ENCODE data around the gene SLC4A4.

The SLC4A4 gene

GRCh38 chr4:71540749-71541269 is 202.0 kb downstream of the SLC4A4 start:
- TF ChIP-seq MAX (IDR thresholded peaks at IDR 0.05) (no peak), TCF12 (IDR thresholded peaks at IDR 0.05; ENCODE audit: low read depth) (no peak), USF1 (IDR thresholded peaks at IDR 0.05) (no peak)

DNA sequence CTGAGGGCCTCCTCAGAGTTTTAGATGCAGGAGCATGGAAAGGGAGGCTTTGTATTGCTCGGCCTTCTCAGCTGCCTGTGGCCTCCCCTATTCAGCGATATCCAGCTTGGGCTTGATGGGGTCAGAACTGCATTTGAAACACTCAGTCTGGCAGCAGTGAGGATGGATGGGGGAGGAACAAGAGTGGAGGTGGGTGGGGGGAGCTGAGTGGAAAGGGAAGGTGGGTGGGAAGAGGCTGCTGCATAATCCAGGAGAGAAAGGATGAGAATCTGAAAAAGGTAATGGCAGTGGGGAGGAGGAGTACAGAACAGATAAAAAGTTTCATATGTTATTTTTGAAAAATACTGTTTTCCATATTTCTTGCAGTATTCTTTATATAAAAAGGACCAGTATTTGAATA is 202.7 kb downstream of the SLC4A4 start:
- TF ChIP-seq CREB1 (IDR thresholded peaks at IDR 0.05; ENCODE audit: low read depth) = no peak
- no peak for TF ChIP-seq MAX (IDR thresholded peaks at IDR 0.05)
- TF ChIP-seq, protein P1, sequence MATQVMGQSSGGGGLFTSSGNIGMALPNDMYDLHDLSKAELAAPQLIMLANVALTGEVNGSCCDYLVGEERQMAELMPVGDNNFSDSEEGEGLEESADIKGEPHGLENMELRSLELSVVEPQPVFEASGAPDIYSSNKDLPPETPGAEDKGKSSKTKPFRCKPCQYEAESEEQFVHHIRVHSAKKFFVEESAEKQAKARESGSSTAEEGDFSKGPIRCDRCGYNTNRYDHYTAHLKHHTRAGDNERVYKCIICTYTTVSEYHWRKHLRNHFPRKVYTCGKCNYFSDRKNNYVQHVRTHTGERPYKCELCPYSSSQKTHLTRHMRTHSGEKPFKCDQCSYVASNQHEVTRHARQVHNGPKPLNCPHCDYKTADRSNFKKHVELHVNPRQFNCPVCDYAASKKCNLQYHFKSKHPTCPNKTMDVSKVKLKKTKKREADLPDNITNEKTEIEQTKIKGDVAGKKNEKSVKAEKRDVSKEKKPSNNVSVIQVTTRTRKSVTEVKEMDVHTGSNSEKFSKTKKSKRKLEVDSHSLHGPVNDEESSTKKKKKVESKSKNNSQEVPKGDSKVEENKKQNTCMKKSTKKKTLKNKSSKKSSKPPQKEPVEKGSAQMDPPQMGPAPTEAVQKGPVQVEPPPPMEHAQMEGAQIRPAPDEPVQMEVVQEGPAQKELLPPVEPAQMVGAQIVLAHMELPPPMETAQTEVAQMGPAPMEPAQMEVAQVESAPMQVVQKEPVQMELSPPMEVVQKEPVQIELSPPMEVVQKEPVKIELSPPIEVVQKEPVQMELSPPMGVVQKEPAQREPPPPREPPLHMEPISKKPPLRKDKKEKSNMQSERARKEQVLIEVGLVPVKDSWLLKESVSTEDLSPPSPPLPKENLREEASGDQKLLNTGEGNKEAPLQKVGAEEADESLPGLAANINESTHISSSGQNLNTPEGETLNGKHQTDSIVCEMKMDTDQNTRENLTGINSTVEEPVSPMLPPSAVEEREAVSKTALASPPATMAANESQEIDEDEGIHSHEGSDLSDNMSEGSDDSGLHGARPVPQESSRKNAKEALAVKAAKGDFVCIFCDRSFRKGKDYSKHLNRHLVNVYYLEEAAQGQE (IDR thresholded peaks at IDR 0.05; ENCODE audit: low read depth) = no peak
- no peak for TF ChIP-seq YY1 (IDR thresholded peaks at IDR 0.05; ENCODE audit: low read depth)
- TF ChIP-seq USF1 (IDR thresholded peaks at IDR 0.05) = no peak
- no peak for TF ChIP-seq RAD21 (IDR thresholded peaks at IDR 0.05; ENCODE audit: low read depth)
- no peak for TF ChIP-seq TCF12 (IDR thresholded peaks at IDR 0.05; ENCODE audit: low read depth)
- TF ChIP-seq EP300 (IDR thresholded peaks at IDR 0.05; ENCODE audit: borderline replicate concordance) = no peak
- no peak for TF ChIP-seq FOXM1 (IDR thresholded peaks at IDR 0.05; ENCODE audit: borderline replicate concordance, low read depth)
- TF ChIP-seq ZBTB7A (IDR thresholded peaks at IDR 0.05; ENCODE audit: low read depth) = no peak
- no peak for TF ChIP-seq TAF1 (IDR thresholded peaks at IDR 0.05; ENCODE audit: low read depth)
- TF ChIP-seq CEBPB (IDR thresholded peaks at IDR 0.05) = no peak
- no peak for TF ChIP-seq EGR1 (IDR thresholded peaks at IDR 0.05)
- no peak for TF ChIP-seq TEAD4 (IDR thresholded peaks at IDR 0.05)

DNA sequence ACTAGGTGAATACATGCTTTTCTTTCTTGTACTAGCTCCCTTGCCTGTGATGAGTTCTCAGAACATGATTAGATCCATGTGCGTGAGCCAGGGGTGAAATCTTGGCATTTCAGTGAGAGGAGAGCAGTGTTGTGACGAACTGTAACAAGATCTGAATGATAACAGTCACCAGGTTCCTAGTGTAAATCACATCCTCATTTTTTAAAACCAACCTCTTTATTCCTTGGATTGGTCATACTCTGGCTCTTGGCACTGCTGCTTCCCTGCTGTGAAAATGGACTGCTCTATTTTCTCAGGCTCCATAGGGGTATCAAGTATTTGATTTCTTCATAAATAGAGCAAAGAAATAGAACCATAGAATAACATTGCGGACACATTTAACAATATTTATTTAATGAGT is 206.3 kb downstream of the SLC4A4 start:
- TF ChIP-seq RAD21 (IDR thresholded peaks at IDR 0.05; ENCODE audit: low read depth) (no peak), TCF12 (IDR thresholded peaks at IDR 0.05; ENCODE audit: low read depth) (no peak), MAX (IDR thresholded peaks at IDR 0.05) (no peak), NFIC (IDR thresholded peaks at IDR 0.05) (no peak), FOXM1 (IDR thresholded peaks at IDR 0.05; ENCODE audit: borderline replicate concordance, low read depth) (no peak), CREB1 (IDR thresholded peaks at IDR 0.05; ENCODE audit: low read depth) (no peak), ZBTB7A (IDR thresholded peaks at IDR 0.05; ENCODE audit: low read depth) (no peak), EP300 (IDR thresholded peaks at IDR 0.05; ENCODE audit: borderline replicate concordance) (no peak), CEBPB (IDR thresholded peaks at IDR 0.05) (no peak), YY1 (IDR thresholded peaks at IDR 0.05; ENCODE audit: low read depth) (no peak), EGR1 (IDR thresholded peaks at IDR 0.05) (no peak), TEAD4 (IDR thresholded peaks at IDR 0.05) (no peak), USF1 (IDR thresholded peaks at IDR 0.05) (no peak), TAF1 (IDR thresholded peaks at IDR 0.05; ENCODE audit: low read depth) (no peak)
- TF ChIP-seq, protein P1 (IDR thresholded peaks at IDR 0.05; ENCODE audit: low read depth) = no peak

DNA sequence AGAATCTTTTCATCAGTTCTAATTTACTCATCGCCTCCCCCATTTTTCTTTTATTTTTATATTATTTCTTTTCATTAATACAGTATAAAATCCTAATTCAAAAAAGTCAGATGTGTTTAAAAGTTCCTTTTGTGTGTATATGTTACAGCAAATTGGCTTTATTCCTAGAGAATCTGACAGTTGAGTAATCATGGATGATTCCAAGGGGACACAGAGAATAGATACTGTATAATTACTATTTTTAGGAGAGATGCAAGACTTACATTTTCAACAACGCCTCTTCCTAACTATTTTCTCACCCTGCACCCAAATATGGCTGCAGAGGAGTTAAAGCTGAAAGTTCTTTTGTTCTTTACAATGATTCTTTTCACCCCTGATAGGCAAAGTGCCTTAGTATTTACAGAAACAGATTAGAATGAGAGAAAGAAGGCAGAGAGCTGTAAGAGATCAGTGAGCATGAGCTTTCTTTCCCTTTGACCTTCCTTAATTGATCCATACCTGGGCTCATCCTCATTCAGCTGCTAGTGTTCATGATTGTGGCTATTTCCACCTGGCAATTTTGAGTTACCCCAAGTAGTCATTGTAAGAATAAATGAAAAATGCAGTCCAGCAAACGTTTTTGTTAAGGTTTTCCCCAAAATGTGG is 210.8 kb downstream of the SLC4A4 start:
- TF ChIP-seq CEBPB (IDR thresholded peaks at IDR 0.05) = no peak
- no peak for TF ChIP-seq TEAD4 (IDR thresholded peaks at IDR 0.05)
- no peak for TF ChIP-seq RAD21 (IDR thresholded peaks at IDR 0.05; ENCODE audit: low read depth)
- TF ChIP-seq MAX (IDR thresholded peaks at IDR 0.05) = no peak
- TF ChIP-seq USF1 (IDR thresholded peaks at IDR 0.05) = no peak
- TF ChIP-seq TAF1 (IDR thresholded peaks at IDR 0.05; ENCODE audit: low read depth) = no peak
- TF ChIP-seq CREB1 (IDR thresholded peaks at IDR 0.05; ENCODE audit: low read depth) = no peak
- no peak for TF ChIP-seq TCF12 (IDR thresholded peaks at IDR 0.05; ENCODE audit: low read depth)
